Measurements from ENCODE around the gene NKX1-1. TPM values are rescaled to one million over a fixed set of nuclear protein-coding genes. Genes with fewer than 3 reads are reported as not detected.

The NKX1-1 gene
- total and polyA plus RNA-seq, 3 donors from 2014 or later = 0.47 to 1.5 (median 0.70) TPM

- no peak overlapping the region for H3K27ac ChIP-seq
- no peaks in the 10 kb centered on the region for H3K4me1 ChIP-seq
- H3K4me3 ChIP-seq = no peak overlapping the region
- no peaks in the 10 kb centered on the region for H3K27me3 ChIP-seq
- intact Hi-C loops (cut with DNase I; ENCODE audit: low total_unique reads) = no loop called here
- H3K36me3 ChIP-seq (ENCODE audit: low read depth, missing control alignments) = no peaks in the 10 kb centered on the region
- H3K9me3 ChIP-seq = no peaks in the 10 kb centered on the region
- no peak for DNase-seq
- no peak for TF ChIP-seq CTCF (IDR thresholded peaks at IDR 0.05)
- no peak for TF ChIP-seq POLR2A (IDR thresholded peaks at IDR 0.05)
- 84 to 90% methylated on average over 16 to 18 of the region's 18 CpGs for WGBS, 2 donors
Measured at GRCh38 chr4:1451106-1451751, 45.0 kb upstream of the NKX1-1 start.

GRCh38 chr4:1449833-1450741 lies 43.8 kb upstream of the NKX1-1 start:
- H3K27me3 ChIP-seq = no peaks in the 10 kb centered on the region
- intact Hi-C loops (cut with DNase I; ENCODE audit: low total_unique reads) = no loop called here
- TF ChIP-seq CTCF (IDR thresholded peaks at IDR 0.05) (no peak), POLR2A (IDR thresholded peaks at IDR 0.05) (no peak)
- H3K4me1 ChIP-seq = no peaks in the 10 kb centered on the region
- DNase-seq = no peak
- 84 to 90% methylated on average over 17 to 32 of the region's 32 CpGs for WGBS, 2 donors
- no peaks in the 10 kb centered on the region for H3K36me3 ChIP-seq (ENCODE audit: low read depth, missing control alignments)
- H3K4me3 ChIP-seq = no peak overlapping the region
- no peaks in the 10 kb centered on the region for H3K9me3 ChIP-seq
- no peak overlapping the region for H3K27ac ChIP-seq

- H3K27me3 ChIP-seq = no peaks in the 10 kb centered on the region
- H3K9me3 ChIP-seq = no peaks in the 10 kb centered on the region
- TF ChIP-seq CTCF (IDR thresholded peaks at IDR 0.05) (no peak), POLR2A (IDR thresholded peaks at IDR 0.05) (no peak)
- no peak overlapping the region for H3K4me3 ChIP-seq
- DNase-seq = no peak
- H3K36me3 ChIP-seq (ENCODE audit: low read depth, missing control alignments) = no peaks in the 10 kb centered on the region
- no peak overlapping the region for H3K27ac ChIP-seq
- H3K4me1 ChIP-seq = no peaks in the 10 kb centered on the region
- intact Hi-C loops (cut with DNase I; ENCODE audit: low total_unique reads) = no loop called here
- WGBS, 2 donors = 62% methylated on average over 12 of the region's 12 CpGs
Measured at GRCh38 chr4:1449475-1449832, 43.2 kb upstream of the NKX1-1 start.

- Histone ChIP-seq H3K36me3 (ENCODE audit: low read depth, missing control alignments) (no peaks in the 10 kb centered on the region), H3K4me1 (no peaks in the 10 kb centered on the region), H3K27me3 (no peaks in the 10 kb centered on the region), H3K9me3 (no peaks in the 10 kb centered on the region), H3K27ac (no peak overlapping the region), H3K4me3 (no peak overlapping the region)
- no peak for DNase-seq
- WGBS, 2 donors = 75 to 82% methylated on average over 10 to 28 of the region's 28 CpGs
- intact Hi-C loops (cut with DNase I; ENCODE audit: low total_unique reads) = no loop called here
- no peak for TF ChIP-seq POLR2A (IDR thresholded peaks at IDR 0.05)
- no peak for TF ChIP-seq CTCF (IDR thresholded peaks at IDR 0.05)
Measured at GRCh38 chr4:1448589-1449420, 42.6 kb upstream of the NKX1-1 start.

Data from testis (tissue), 3 donors.